Nephron progenitor cell (in vitro differentiated cells): ENCODE data around the gene EEFSEC.

Source experiments
- DNase-seq: peaks from one replicate; pipeline ENCODE4 v3.0.0; 2021
- H3K27ac Mint-ChIP-seq: 2 replicates; pipeline ENCODE4 v1.8.0; 2021; ENCODE audit warnings: mild to moderate bottlenecking, moderate library complexity, mixed read lengths
- H3K27me3 Mint-ChIP-seq: 2 replicates; pipeline ENCODE4 v1.8.0; 2021; ENCODE audit warnings: mild to moderate bottlenecking, low read depth, mixed read lengths; ENCODE audit not compliant: poor library complexity
- H3K36me3 Mint-ChIP-seq: 2 replicates; pipeline ENCODE4 v1.8.0; 2021; ENCODE audit warnings: low read depth, mixed read lengths
- H3K4me1 Mint-ChIP-seq: 2 replicates; pipeline ENCODE4 v1.8.0; 2021; ENCODE audit warnings: mixed read lengths
- H3K4me3 Mint-ChIP-seq: 2 replicates; pipeline ENCODE4 v1.8.0; 2021; ENCODE audit warnings: mild to moderate bottlenecking, moderate library complexity, mixed read lengths
- H3K9me3 Mint-ChIP-seq: 2 replicates; pipeline ENCODE4 v1.8.0; 2021; ENCODE audit warnings: mild to moderate bottlenecking, moderate library complexity, mixed read lengths
- TF ChIP-seq, protein P1 (sequence below): fragments of 200-600 bp; sonication (generic); IDR thresholded peaks from 2 replicates; pipeline ENCODE4 v1.5.0; 2021; ENCODE audit warnings: antibody characterized with exemption

EEFSEC gene

DNA sequence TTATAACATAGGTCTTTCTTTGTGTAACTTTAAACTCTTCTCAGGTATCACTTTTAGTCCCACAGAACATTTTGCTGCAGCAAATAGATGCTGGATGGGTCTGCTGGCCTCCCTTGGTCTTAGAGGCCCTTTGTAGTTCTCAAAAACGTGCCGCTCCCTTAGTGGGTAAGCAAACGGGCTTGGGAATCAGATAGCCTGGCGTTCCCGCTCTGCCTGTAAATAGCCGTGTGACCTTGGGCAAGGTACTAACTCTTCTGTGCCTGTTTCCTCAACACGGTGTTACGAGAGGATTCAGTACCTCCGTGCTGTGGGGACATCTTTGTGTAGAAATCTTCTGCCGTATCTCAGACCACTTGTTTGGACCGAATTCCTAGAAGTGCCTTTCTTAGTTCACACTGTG lies 249.0 kb downstream of the EEFSEC start:
- no peak for DNase-seq
- TF ChIP-seq, protein P1, sequence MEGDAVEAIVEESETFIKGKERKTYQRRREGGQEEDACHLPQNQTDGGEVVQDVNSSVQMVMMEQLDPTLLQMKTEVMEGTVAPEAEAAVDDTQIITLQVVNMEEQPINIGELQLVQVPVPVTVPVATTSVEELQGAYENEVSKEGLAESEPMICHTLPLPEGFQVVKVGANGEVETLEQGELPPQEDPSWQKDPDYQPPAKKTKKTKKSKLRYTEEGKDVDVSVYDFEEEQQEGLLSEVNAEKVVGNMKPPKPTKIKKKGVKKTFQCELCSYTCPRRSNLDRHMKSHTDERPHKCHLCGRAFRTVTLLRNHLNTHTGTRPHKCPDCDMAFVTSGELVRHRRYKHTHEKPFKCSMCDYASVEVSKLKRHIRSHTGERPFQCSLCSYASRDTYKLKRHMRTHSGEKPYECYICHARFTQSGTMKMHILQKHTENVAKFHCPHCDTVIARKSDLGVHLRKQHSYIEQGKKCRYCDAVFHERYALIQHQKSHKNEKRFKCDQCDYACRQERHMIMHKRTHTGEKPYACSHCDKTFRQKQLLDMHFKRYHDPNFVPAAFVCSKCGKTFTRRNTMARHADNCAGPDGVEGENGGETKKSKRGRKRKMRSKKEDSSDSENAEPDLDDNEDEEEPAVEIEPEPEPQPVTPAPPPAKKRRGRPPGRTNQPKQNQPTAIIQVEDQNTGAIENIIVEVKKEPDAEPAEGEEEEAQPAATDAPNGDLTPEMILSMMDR, result no peak
- no peak overlapping the region for H3K27ac Mint-ChIP-seq
- no peak overlapping the region for H3K4me3 Mint-ChIP-seq
- H3K9me3 Mint-ChIP-seq, result no peaks in the 10 kb centered on the region
- peaks cover 69% of the 10 kb centered on the region for H3K4me1 Mint-ChIP-seq
- no peaks in the 10 kb centered on the region for H3K36me3 Mint-ChIP-seq
- H3K27me3 Mint-ChIP-seq, result peaks cover 11% of the 10 kb centered on the region

- Mint-ChIP-seq H3K27ac (no peak overlapping the region), H3K27me3 (peaks cover 11% of the 10 kb centered on the region)
Observed at GRCh38 chr3:128402998-128403397, 249.7 kb downstream of the EEFSEC start.

GRCh38 chr3:128404276-128405068 lies 251.2 kb downstream of the EEFSEC start:
- peaks cover 11% of the 10 kb centered on the region for H3K27me3 Mint-ChIP-seq
- H3K36me3 Mint-ChIP-seq, result no peaks in the 10 kb centered on the region
- H3K9me3 Mint-ChIP-seq, result no peaks in the 10 kb centered on the region
- TF ChIP-seq, protein P1, result no peak
- H3K4me3 Mint-ChIP-seq, result no peak overlapping the region
- no peak overlapping the region for H3K27ac Mint-ChIP-seq
- DNase-seq, result no peak
- H3K4me1 Mint-ChIP-seq, result peaks cover 61% of the 10 kb centered on the region

More at GRCh38 chr3:128402998-128403397, 249.7 kb downstream of the EEFSEC start:
- Mint-ChIP-seq H3K4me1 (peaks cover 67% of the 10 kb centered on the region), H3K4me3 (no peak overlapping the region), H3K9me3 (no peaks in the 10 kb centered on the region), H3K36me3 (no peaks in the 10 kb centered on the region)
- DNase-seq, result no peak
- TF ChIP-seq, protein P1, result no peak

GRCh38 chr3:128405554-128406277 lies 252.4 kb downstream of the EEFSEC start:
- no peak for DNase-seq
- Mint-ChIP-seq H3K4me3 (no peak overlapping the region), H3K9me3 (no peaks in the 10 kb centered on the region), H3K27ac (no peak overlapping the region), H3K36me3 (no peaks in the 10 kb centered on the region), H3K27me3 (peaks cover 11% of the 10 kb centered on the region), H3K4me1 (peaks cover 54% of the 10 kb centered on the region)
- TF ChIP-seq, protein P1, result no peak

GRCh38 chr3:128407247-128407646 lies 254.0 kb downstream of the EEFSEC start:
- H3K4me1 Mint-ChIP-seq, result peaks cover 46% of the 10 kb centered on the region
- H3K4me3 Mint-ChIP-seq, result no peak overlapping the region
- H3K27me3 Mint-ChIP-seq, result peaks cover 9% of the 10 kb centered on the region
- no peak overlapping the region for H3K27ac Mint-ChIP-seq
- DNase-seq, result no peak
- no peaks in the 10 kb centered on the region for H3K9me3 Mint-ChIP-seq
- no peaks in the 10 kb centered on the region for H3K36me3 Mint-ChIP-seq
- TF ChIP-seq, protein P1, result no peak
